ENCODE results near the gene PAK6.

GRCh38 chr15:40287968-40288367 lies 49.1 kb downstream of the PAK6 start:
- TF ChIP-seq ATF3 (IDR thresholded peaks at IDR 0.05) (no peak), CTCF (IDR thresholded peaks at IDR 0.05; ENCODE audit: low read depth, low read length, missing input control) (no peak), SP1 (IDR thresholded peaks at IDR 0.05) (no peak)

Measured in liver (tissue), 3 donors.